Measurements from ENCODE around the gene TBC1D2B.

Gene TBC1D2B

DNA sequence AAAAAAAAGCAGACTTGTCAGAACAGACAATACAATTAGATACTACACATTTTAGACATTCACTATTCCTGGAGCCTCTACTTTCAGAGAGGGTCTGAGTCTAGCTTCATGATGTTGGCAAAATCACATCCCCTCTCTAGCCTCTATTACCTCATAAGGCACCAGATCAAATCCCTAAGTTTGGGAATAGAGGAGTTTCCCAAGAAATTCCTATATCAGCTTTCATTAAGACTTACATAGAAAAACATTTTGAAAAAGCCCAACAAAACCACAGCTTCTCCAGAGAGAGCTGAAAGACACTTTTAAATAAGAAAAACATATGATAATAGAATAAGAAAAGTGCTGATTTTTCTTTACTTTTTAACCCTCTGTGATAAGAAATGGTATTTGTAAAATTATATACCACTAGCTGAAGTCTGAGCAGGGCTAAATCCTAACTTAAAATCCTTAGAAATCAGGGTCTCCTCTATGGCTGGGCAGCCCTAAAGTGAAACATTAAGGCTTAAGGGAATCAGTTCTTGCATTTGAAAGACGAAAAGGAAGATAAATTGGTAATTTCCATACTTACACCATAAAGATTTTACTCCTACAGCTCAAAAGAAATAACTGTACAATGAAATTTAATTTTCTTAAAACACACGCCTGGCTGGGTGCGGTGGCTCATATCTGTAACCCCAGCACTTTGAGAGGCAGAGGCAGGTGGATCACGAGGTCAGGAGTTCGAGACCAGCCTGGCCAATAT lies 4.3 kb downstream of the TBC1D2B start:
- H3K4me3 ChIP-seq (ENCODE audit: low read depth, low read length) = no peak overlapping the region
- TF ChIP-seq CTCF (IDR thresholded peaks at IDR 0.05; ENCODE audit: low read depth, low read length, missing control alignments) = no peak
- DNase-seq (ENCODE audit: low read depth) = no peak

GRCh38 chr15:78072080-78072892 lies 5.2 kb downstream of the TBC1D2B start:
- H3K4me3 ChIP-seq (ENCODE audit: low read depth, low read length) = no peak overlapping the region
- no peak for TF ChIP-seq CTCF (IDR thresholded peaks at IDR 0.05; ENCODE audit: low read depth, low read length, missing control alignments)
- DNase-seq (ENCODE audit: low read depth) = no peak

DNA sequence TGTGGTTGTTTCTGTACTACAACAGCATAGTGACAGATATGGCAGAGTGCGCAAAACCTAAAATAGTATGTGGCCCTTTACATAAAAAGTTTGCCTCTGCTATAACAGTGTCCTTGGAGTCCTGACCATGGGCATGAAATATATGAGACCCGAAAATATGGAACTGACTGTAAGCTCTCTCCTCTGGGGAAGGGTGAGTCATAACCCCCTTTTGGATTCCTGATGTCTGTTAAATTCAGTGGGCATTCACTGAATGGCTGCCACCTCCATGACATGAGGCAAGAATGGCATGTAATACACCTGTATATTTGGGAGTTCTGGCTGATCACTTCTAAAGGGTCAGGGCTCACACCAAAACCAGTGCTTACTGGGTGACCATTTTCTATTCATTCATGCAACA lies 6.1 kb downstream of the TBC1D2B start:
- TF ChIP-seq CTCF (IDR thresholded peaks at IDR 0.05; ENCODE audit: low read depth, low read length, missing control alignments) = no peak
- H3K4me3 ChIP-seq (ENCODE audit: low read depth, low read length) = no peak overlapping the region
- DNase-seq (ENCODE audit: low read depth) = no peak

DNA sequence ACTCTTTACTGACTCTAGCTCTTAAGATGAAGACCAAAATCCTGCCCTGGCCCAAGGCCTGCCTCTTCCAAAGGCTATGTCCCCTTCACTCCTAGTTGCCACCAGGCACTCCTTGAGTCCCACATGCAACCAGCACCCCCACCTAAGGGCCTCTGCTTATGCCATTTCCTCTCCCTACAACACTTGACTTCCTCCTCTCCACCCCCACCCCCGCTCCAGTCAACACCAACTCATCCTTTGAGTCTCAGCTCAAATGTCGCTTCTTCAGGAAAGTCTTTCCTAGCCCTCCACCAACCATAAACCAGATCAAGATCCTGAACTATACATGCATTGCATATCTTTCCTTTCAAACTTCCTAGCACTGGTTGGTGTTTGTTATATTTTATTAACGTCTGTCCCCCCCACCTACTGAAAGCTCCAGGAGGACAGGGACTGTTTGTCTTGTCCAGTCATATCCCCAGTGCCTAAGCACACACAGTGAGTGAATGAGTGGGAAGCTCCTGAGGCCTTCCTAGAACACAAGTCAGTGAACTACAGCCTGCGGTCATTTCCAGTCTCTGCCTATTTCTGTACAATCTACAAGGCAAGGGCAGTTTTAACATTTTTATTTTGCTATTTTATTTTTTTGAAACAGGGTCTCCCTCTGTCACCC lies 7.3 kb downstream of the TBC1D2B start:
- no peak for DNase-seq (ENCODE audit: low read depth)

DNA sequence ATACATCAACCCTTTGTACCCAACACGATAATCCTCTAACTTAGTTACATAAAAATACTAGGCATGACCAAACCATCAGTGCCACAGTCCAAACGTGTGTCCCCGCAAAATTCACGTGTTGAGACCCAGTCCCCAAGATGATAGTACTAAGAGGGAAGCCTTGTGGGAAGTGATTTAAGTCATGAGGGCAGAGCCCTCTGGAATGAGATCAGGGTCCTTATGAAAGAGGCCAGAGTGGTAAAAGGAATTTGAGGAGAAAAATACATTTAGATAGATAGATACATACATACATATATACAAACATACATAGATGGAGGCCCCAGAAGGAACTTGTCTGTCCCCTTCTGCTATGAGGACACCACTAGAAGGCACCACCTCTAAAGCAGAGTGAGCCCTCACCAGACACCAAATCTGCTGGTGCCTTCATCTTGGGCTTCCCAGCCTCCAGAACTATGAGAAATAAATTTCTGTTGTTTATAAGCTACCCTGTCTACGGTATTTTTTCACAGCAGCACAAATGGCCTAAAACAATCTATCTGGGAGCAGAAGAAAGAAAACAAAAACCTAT lies 8.0 kb downstream of the TBC1D2B start:
- no peak for DNase-seq (ENCODE audit: low read depth)
- no peak for TF ChIP-seq CTCF (IDR thresholded peaks at IDR 0.05; ENCODE audit: low read depth, low read length, missing control alignments)
- no peak overlapping the region; the same call in 1 of the 2 replicates for H3K4me3 ChIP-seq (ENCODE audit: low read depth, low read length)

More for the DNA sequence above, 7.3 kb downstream of the TBC1D2B start:
- TF ChIP-seq CTCF (IDR thresholded peaks at IDR 0.05; ENCODE audit: low read depth, low read length, missing control alignments) = no peak
- H3K4me3 ChIP-seq (ENCODE audit: low read depth, low read length) = no peak overlapping the region

DNA sequence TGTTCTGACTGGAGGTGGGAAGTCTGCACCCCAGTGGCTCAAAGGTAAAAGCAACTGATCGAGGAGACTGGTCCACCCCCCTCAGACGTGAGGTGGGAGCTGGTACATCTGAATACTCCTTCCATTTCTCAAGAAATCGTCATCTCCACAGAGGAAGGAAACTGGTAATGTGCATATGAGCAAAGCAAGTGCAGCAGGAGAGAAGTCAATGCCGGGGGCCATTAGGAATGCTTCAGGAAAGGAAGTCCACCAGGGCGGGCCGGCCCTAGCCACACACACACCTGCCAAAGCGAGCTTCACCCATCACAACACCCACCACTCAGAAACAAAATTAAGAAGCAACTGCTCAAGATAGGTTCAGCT lies 8.5 kb downstream of the TBC1D2B start:
- no peak for TF ChIP-seq CTCF (IDR thresholded peaks at IDR 0.05; ENCODE audit: low read depth, low read length, missing control alignments)
- H3K4me3 ChIP-seq (ENCODE audit: low read depth, low read length) = peak overlapping the region; percentile 26; the same call in 1 of the 2 replicates

More for the DNA sequence above, 8.5 kb downstream of the TBC1D2B start:
- no peak for DNase-seq (ENCODE audit: low read depth)
